Neural cell (in vitro differentiated cells): ENCODE data around the gene LRCH4.

Experiments
- CTCF ChIP-seq: fragments of 450-650 bp; IDR thresholded peaks from 2 replicates; pipeline ENCODE4 v1.5.1; 2014; ENCODE audit warnings: antibody characterized with exemption, mild to moderate bottlenecking, moderate library complexity; ENCODE audit not compliant: poor library complexity, severe bottlenecking
- EP300 ChIP-seq: fragments of 450-650 bp; conservative IDR thresholded peaks from 2 replicates; pipeline ENCODE4 v1.6.1; 2014; ENCODE audit warnings: antibody characterized with exemption, mild to moderate bottlenecking, moderate library complexity; ENCODE audit not compliant: poor library complexity, severe bottlenecking
- EZH2 ChIP-seq: fragments of 200-600, 300-800 bp; shearing (Covaris generic), sonication (generic); IDR thresholded peaks from 2 replicates; pipeline ENCODE4 v1.6.1; 2014; ENCODE audit warnings: antibody characterized with exemption, low read length, borderline replicate concordance, mild to moderate bottlenecking; ENCODE audit not compliant: insufficient read depth, poor library complexity, severe bottlenecking
- SMC3 ChIP-seq: fragments of 450-650 bp; conservative IDR thresholded peaks from 2 replicates; pipeline ENCODE4 v1.6.1; 2014; ENCODE audit warnings: antibody characterized with exemption, mild to moderate bottlenecking, moderate library complexity; ENCODE audit not compliant: poor library complexity
- TAF1 ChIP-seq: IDR thresholded peaks from 2 replicates; pipeline ENCODE4 v1.6.1; 2012; ENCODE audit warnings: low read depth

GRCh38 chr7:100561491-100562194 is 24.3 kb downstream of the LRCH4 start:
- no peak for TF ChIP-seq CTCF
- TF ChIP-seq EZH2, result no peak
- TF ChIP-seq EP300, result no peak
- no peak for TF ChIP-seq SMC3
- TF ChIP-seq TAF1, result no peak
